Left ventricle myocardium inferior (tissue), 1 donor: ENCODE data around the gene TCTN3. TPM values are rescaled to one million over a fixed set of nuclear protein-coding genes. Genes with fewer than 3 reads are reported as not detected.
A peak's percentile ranks its signal among the peaks of the same experiment; 100 is the strongest.
"Not testable (repeated sequence)": the region's sequence is repeated elsewhere in the genome, so short reads cannot be mapped to it uniquely, and the experiment has no call there.

Experiments
- DNase-seq: peaks from one replicate; pipeline ENCODE4 v3.0.0-alpha.2; 2020
- H3K27ac ChIP-seq: fragments of 200-600 bp; replicated peaks from 2 replicates; pipeline ENCODE4 v1.8.0; 2021
- H3K27me3 ChIP-seq: fragments of 200-600 bp; 2 replicates; pipeline ENCODE4 v1.8.0; 2021; ENCODE audit warnings: low read depth
- H3K36me3 ChIP-seq: fragments of 200-600 bp; 2 replicates; pipeline ENCODE4 v1.8.0; 2021
- H3K4me1 ChIP-seq: fragments of 200-600 bp; 2 replicates; pipeline ENCODE4 v1.8.0; 2021
- H3K4me3 ChIP-seq: fragments of 200-600 bp; 2 replicates; pipeline ENCODE4 v1.8.0; 2021; ENCODE audit warnings: mild to moderate bottlenecking, moderate library complexity
- H3K9me3 ChIP-seq: fragments of 200-600 bp; replicated peaks from 2 replicates; pipeline ENCODE4 v1.8.0; 2021
- intact Hi-C: fragments of 100-400 bp; cut with micrococcal nuclease; formaldehyde crosslinking; loops from one replicate; pipeline ENCODE4 v1.11.0; 2022
- total RNA-seq: library from RNA; stranded (reverse); fragmentation: NEBNext Ultra II Directional; extraction: Animal tissue kit (Norgen Biotek cat#: 25700); gene quantifications from one replicate; pipeline ENCODE4 v1.2.1, GENCODE V29; 2021
- TF ChIP-seq, protein P1 (sequence below): fragments of 200-600 bp; IDR thresholded peaks from 2 replicates; pipeline ENCODE4 v1.8.0; 2021; ENCODE audit warnings: antibody characterized with exemption, mild to moderate bottlenecking, borderline replicate concordance
- donor health status: DM: no; HTN: yes; CAD: no; lungs with severe emphysema.

The TCTN3 gene
- total RNA-seq, 1 donor from 2014 or later = 11.6 TPM

DNA sequence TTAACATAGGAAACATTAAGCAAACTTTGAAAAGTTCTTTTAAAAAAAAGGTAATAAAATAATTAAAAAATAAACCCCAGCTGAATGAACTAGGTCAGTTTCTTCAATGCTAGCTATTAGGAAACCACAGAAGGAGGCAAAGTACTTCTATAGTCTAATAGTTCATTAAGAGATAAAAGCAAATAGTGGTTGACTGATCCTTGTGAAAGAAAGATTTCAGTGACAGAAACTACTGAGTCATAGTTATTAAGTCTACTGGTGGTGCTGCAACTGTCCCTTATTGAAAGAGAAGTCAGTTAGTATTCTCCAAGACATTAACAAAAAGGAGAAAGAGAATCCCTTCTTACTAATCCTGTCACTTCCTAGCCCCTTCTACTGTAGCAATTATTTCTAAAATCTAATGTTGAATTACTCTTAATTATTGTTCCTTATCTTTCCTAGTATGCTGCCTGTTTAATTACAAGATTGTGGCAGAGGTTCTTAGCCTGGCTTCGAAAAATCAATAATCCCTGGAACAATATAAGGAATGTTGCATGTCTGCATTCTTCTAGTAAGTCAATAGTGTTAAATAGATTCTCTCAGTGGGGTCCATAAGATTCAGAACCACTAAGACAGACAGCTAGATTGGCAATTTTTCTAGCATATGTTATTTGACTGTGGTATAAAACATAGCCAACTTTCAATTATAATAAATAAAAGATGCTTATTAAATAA lies 18.2 kb downstream of the TCTN3 start:
- Histone ChIP-seq H3K27me3 (no peaks in the 10 kb centered on the region), H3K9me3 (no peaks in the 10 kb centered on the region), H3K36me3 (peaks cover 81% of the 10 kb centered on the region), H3K27ac (no peak overlapping the region), H3K4me3 (no peak overlapping the region), H3K4me1 (no peaks in the 10 kb centered on the region)
- no peak for DNase-seq
- intact Hi-C loops = no loop called here
- TF ChIP-seq, protein P1, sequence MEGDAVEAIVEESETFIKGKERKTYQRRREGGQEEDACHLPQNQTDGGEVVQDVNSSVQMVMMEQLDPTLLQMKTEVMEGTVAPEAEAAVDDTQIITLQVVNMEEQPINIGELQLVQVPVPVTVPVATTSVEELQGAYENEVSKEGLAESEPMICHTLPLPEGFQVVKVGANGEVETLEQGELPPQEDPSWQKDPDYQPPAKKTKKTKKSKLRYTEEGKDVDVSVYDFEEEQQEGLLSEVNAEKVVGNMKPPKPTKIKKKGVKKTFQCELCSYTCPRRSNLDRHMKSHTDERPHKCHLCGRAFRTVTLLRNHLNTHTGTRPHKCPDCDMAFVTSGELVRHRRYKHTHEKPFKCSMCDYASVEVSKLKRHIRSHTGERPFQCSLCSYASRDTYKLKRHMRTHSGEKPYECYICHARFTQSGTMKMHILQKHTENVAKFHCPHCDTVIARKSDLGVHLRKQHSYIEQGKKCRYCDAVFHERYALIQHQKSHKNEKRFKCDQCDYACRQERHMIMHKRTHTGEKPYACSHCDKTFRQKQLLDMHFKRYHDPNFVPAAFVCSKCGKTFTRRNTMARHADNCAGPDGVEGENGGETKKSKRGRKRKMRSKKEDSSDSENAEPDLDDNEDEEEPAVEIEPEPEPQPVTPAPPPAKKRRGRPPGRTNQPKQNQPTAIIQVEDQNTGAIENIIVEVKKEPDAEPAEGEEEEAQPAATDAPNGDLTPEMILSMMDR = no peak

DNA sequence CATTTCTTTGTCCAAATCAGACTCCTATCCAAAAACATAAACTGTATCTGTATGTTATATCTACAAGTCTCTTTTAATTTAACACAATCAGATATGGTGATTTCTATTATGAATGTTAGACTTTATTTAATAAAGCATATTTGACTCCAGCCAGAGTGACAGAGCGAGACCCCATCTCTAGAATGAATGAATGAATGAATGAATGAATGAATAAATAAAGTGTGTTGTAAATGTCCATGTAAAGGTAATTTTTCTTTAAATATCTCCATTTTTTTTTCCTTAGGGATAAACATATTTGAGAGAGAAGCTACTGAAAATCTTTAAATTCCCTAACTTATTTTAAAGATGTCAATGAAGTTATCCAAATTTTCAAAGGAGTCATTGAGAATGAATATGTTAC lies 19.1 kb downstream of the TCTN3 start:
- intact Hi-C loops = no loop called here
- TF ChIP-seq, protein P1 = no peak
- Histone ChIP-seq H3K9me3 (no peaks in the 10 kb centered on the region), H3K4me3 (no peak overlapping the region), H3K4me1 (no peaks in the 10 kb centered on the region), H3K27ac (no peak overlapping the region), H3K36me3 (peaks cover 72% of the 10 kb centered on the region), H3K27me3 (no peaks in the 10 kb centered on the region)
- no peak for DNase-seq

- H3K4me3 ChIP-seq, H3K27me3 ChIP-seq, H3K9me3 ChIP-seq, H3K4me1 ChIP-seq, H3K27ac ChIP-seq, DNase-seq, intact Hi-C loops: not testable (repeated sequence)
- peaks cover 67% of the 10 kb centered on the region for H3K36me3 ChIP-seq
These were observed 21.1 kb downstream of the TCTN3 start for GRCh38 chr10:95672641-95673040.

GRCh38 chr10:95664543-95664942 lies 29.2 kb downstream of the TCTN3 start:
- TF ChIP-seq, protein P1 = no peak
- intact Hi-C loops = no loop called here
- no peaks in the 10 kb centered on the region for H3K27me3 ChIP-seq
- H3K36me3 ChIP-seq = peaks cover 23% of the 10 kb centered on the region
- H3K4me1 ChIP-seq = peaks cover 23% of the 10 kb centered on the region
- no peaks in the 10 kb centered on the region for H3K9me3 ChIP-seq
- peak overlapping the region; percentile 39 for H3K27ac ChIP-seq
- no peak for DNase-seq
- H3K4me3 ChIP-seq = no peak overlapping the region

DNA sequence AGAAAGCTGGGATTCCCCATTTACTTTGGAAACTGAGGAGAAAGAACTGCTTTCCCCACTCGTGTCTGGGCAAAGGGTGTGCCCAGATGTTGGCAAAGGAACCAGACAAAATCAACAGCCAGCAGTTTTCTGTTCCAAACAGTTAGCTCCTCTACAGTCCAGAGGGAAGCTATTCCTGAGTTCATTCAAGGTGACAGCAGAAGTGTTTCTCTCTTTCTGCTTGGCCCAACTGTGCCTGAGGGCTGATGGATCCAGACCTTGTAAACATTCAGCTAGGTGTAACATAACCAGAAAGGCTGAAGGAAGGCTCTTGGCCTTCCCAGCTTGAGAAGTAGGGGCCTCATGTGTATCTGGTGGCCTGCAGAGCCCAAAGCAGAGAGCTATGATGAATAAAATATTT lies 30.2 kb downstream of the TCTN3 start:
- Histone ChIP-seq H3K27ac (peak overlapping the region; percentile 39), H3K36me3 (peaks cover 16% of the 10 kb centered on the region), H3K27me3 (no peaks in the 10 kb centered on the region), H3K4me1 (peaks cover 23% of the 10 kb centered on the region), H3K9me3 (no peaks in the 10 kb centered on the region), H3K4me3 (no peak overlapping the region)
- TF ChIP-seq, protein P1 = no peak
- intact Hi-C loops = no loop called here
- DNase-seq = no peak

GRCh38 chr10:95661818-95662217 lies 31.9 kb downstream of the TCTN3 start:
- Histone ChIP-seq H3K27me3 (no peaks in the 10 kb centered on the region), H3K36me3 (peaks cover 4% of the 10 kb centered on the region), H3K27ac (no peak overlapping the region), H3K4me3 (no peak overlapping the region), H3K4me1 (peaks cover 28% of the 10 kb centered on the region), H3K9me3 (no peaks in the 10 kb centered on the region)
- TF ChIP-seq, protein P1 = no peak
- DNase-seq = no peak
- intact Hi-C loops = no loop called here
